ENCODE data around the gene SLC39A7. TPM values are rescaled to one million over a fixed set of nuclear protein-coding genes. Genes with fewer than 3 reads are reported as not detected.

SLC39A7 gene
- total and polyA plus RNA-seq, 2 of the 4 experiments (the other 2 are of a cell fraction) = 135 to 208 TPM

DNA sequence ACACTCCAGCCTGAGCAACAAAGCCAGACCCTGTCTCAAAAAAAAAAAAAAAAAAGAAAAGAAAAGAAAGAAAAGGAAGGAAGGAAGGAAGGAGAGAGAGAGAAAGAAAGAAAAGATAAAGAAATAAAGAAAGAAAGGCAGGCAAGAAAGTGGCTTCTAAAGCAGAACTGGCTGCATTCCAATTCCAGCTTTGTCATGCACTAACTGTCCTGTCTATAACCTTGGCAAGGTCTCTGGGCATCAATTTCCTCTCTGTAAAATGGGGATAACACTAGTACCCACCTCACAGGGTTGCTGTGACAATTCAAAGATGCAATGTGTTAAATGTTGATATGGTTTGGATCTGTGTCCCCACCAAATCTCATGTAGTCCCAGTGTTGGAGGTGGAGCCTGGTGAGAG is 35.7 kb downstream of the SLC39A7 start:
- H3K9me3 ChIP-seq (ENCODE audit: control insufficient read depth, insufficient read depth, low read length) = no peaks in the 10 kb centered on the region
- no peak overlapping the region for H3K27ac ChIP-seq (ENCODE audit: insufficient read depth, low read length)
- H4K20me1 ChIP-seq (ENCODE audit: insufficient read depth, low read length) = no peaks in the 10 kb centered on the region
- no peak overlapping the region for H2BK20ac ChIP-seq (ENCODE audit: low read depth, low read length)
- intact Hi-C loops (cut with micrococcal nuclease) = no loop called here
- H2BK15ac ChIP-seq (ENCODE audit: low read depth, low read length) = no peak overlapping the region
- ChIA-PET CTCF (no interaction called here), POLR2A (ENCODE audit: unreplicated experiment) (no interaction called here)
- no peak overlapping the region for H4K5ac ChIP-seq (ENCODE audit: low read depth, low read length)
- no peak overlapping the region for H3K14ac ChIP-seq (replicated peaks; ENCODE audit: low read depth, low read length)
- H3K4me2 ChIP-seq (ENCODE audit: low read depth, low read length) = no peak overlapping the region
- no peak overlapping the region for H2AK5ac ChIP-seq (ENCODE audit: low read depth, low read length)
- dilution Hi-C loops (cut with HindIII; ENCODE audit: low sequenced_read_pairs, unreplicated experiment) = no loop called here
- no peak overlapping the region for H3K56ac ChIP-seq (ENCODE audit: extremely low read depth, insufficient read depth, low read length)
- in situ Hi-C loops (cut with MboI; ENCODE audit: low sequenced_read_pairs) = no loop called here
- H3K23ac ChIP-seq (ENCODE audit: low read depth, low read length) = no peak overlapping the region
- no peak overlapping the region for H3K18ac ChIP-seq (ENCODE audit: low read depth, low read length)
- H3K9ac ChIP-seq (ENCODE audit: low read depth, low read length) = no peak overlapping the region
- H2AFZ ChIP-seq (replicated peaks; ENCODE audit: low read length, poor library complexity) = no peak overlapping the region
- TF ChIP-seq NFE2L2 (IDR thresholded peaks at IDR 0.05; ENCODE audit: low read depth, low read length) (no peak), POLR2A (IDR thresholded peaks at IDR 0.05; ENCODE audit: low read depth, low read length) (no peak), RFX5 (IDR thresholded peaks at IDR 0.05; ENCODE audit: low read depth, low read length) (no peak), SMC3 (IDR thresholded peaks at IDR 0.05; ENCODE audit: low read depth, low read length) (no peak), BHLHE40 (IDR thresholded peaks at IDR 0.05; ENCODE audit: low read depth, low read length) (no peak), MXI1 (IDR thresholded peaks at IDR 0.05; ENCODE audit: borderline replicate concordance, low read depth, low read length) (no peak), MAFK (IDR thresholded peaks at IDR 0.05; ENCODE audit: low read depth, low read length) (no peak), CHD1 (IDR thresholded peaks at IDR 0.05; ENCODE audit: low read depth, low read length) (no peak), RCOR1 (IDR thresholded peaks at IDR 0.05; ENCODE audit: insufficient replicate concordance, low read length) (no peak), CEBPB (IDR thresholded peaks at IDR 0.05; ENCODE audit: low read depth, low read length) (no peak)
- TF ChIP-seq, protein P1, sequence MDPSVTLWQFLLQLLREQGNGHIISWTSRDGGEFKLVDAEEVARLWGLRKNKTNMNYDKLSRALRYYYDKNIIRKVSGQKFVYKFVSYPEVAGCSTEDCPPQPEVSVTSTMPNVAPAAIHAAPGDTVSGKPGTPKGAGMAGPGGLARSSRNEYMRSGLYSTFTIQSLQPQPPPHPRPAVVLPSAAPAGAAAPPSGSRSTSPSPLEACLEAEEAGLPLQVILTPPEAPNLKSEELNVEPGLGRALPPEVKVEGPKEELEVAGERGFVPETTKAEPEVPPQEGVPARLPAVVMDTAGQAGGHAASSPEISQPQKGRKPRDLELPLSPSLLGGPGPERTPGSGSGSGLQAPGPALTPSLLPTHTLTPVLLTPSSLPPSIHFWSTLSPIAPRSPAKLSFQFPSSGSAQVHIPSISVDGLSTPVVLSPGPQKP (IDR thresholded peaks at IDR 0.05; ENCODE audit: borderline replicate concordance, low read depth, low read length) = no peak
- TF ChIP-seq, protein P2, sequence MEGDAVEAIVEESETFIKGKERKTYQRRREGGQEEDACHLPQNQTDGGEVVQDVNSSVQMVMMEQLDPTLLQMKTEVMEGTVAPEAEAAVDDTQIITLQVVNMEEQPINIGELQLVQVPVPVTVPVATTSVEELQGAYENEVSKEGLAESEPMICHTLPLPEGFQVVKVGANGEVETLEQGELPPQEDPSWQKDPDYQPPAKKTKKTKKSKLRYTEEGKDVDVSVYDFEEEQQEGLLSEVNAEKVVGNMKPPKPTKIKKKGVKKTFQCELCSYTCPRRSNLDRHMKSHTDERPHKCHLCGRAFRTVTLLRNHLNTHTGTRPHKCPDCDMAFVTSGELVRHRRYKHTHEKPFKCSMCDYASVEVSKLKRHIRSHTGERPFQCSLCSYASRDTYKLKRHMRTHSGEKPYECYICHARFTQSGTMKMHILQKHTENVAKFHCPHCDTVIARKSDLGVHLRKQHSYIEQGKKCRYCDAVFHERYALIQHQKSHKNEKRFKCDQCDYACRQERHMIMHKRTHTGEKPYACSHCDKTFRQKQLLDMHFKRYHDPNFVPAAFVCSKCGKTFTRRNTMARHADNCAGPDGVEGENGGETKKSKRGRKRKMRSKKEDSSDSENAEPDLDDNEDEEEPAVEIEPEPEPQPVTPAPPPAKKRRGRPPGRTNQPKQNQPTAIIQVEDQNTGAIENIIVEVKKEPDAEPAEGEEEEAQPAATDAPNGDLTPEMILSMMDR (conservative IDR thresholded peaks at IDR 0.05; ENCODE audit: low read depth, low read length) = no peak
- H3K36me3 ChIP-seq (ENCODE audit: control insufficient read depth, insufficient read depth, low read length) = no peaks in the 10 kb centered on the region
- H3K79me1 ChIP-seq (ENCODE audit: low read depth in 1 of 2, low read length in 2 of 2) = no peaks in the 10 kb centered on the region
- ATAC-seq (ENCODE audit: low read depth) (no peak), DNase-seq (no peak)
- no peaks in the 10 kb centered on the region for H3K4me1 ChIP-seq (ENCODE audit: control insufficient read depth, insufficient read depth, low read length)
- no peak overlapping the region for H3K4me3 ChIP-seq (ENCODE audit: insufficient read depth, low read depth, low read length)
- no peak overlapping the region for H3K4ac ChIP-seq (ENCODE audit: low read depth, low read length)
- no peak overlapping the region for H2BK5ac ChIP-seq (ENCODE audit: low read depth, low read length, poor library complexity, severe bottlenecking)
- BruUV-seq (replicated peaks) = no TSS peak
- no peak overlapping the region for H4K8ac ChIP-seq (ENCODE audit: low read depth in 2 of 2, low read length in 2 of 2)
- no peaks in the 10 kb centered on the region for H3K9me1 ChIP-seq (ENCODE audit: insufficient read depth, low read length)
- peaks cover 54% of the 10 kb centered on the region for H3K27me3 ChIP-seq (ENCODE audit: control insufficient read depth, insufficient read depth, low read length)
- no peak overlapping the region for H4K91ac ChIP-seq (ENCODE audit: insufficient read depth, low read depth, low read length)
- no peak overlapping the region for H2BK120ac ChIP-seq (ENCODE audit: low read depth, low read length)
- no peak overlapping the region for H2AK9ac ChIP-seq (replicated peaks; ENCODE audit: low read depth, low read length, poor library complexity)

All from IMR-90 (cell line).